HG02981 (cell line): ENCODE measurements around the gene RYR2.
"Not testable (repeated sequence)": the region's sequence is repeated elsewhere in the genome, so short reads cannot be mapped to it uniquely, and the experiment has no call there.

Experiments
- ATAC-seq: cut with Tn5 transposase; IDR thresholded peaks from one replicate; pipeline ENCODE4 v1.9.1; 2021; ENCODE audit warnings: mild to moderate bottlenecking, moderate library complexity; ENCODE audit not compliant: unreplicated experiment

RYR2 gene

DNA sequence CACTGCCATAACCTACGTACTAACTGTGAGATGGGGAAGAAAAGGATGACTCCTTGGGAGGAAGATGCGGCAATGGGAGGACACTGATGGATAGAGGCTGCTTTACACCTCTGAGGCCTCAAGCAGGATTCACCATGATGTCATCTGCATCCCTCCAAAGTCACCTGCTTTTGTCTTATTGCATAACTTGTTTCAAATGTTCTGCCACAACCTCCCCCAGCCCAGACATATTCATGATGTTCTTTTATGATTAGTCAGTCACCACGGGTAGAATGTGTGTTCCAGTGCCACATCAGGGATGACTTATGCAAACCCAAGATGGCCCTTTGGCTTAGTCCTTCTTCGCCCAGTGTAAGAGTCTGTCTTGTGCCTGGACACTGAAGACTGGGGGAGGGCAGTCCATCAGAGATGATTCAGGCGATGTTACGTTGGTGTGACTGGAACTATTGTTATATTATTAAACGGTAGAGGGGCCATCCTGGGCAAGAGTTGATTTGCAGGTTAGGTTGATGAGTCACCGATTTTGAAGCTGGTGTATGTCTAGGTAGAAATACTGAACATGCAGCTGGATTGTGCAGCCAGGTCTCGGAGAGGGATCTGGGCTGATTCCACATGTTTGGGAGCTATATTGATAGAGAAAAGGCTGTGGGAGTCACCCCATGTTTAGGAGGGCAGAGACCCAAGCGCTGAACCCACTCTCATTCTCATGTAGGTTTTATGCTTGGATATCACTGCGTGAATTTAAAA lies 32.6 kb downstream of the RYR2 start:
- no peak for ATAC-seq

- no peak for ATAC-seq
These were observed 42.5 kb downstream of the RYR2 start for GRCh38 chr1:237084341-237085077.

GRCh38 chr1:237091691-237092090 lies 49.7 kb downstream of the RYR2 start:
- no peak for ATAC-seq

DNA sequence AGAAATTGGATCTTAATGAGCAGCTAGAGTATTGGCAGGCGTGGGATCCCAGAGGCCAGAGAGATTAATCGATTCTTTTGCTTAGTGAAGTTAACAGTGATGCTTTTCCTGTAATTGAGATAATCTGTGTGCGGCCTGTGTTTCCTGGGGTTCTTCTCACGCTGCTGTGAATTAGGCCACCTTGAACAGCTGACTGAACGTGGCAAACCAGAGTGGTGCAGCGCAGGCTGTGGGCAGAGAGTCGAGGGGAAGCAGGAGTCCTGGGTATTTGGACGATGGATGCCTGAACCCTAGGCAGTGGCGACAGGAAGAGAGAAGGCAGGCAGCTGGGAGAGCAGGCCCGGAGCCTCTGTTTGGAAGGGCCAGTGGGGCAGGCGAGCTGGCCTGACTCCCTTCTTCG lies 51.7 kb downstream of the RYR2 start:
- ATAC-seq: no peak

DNA sequence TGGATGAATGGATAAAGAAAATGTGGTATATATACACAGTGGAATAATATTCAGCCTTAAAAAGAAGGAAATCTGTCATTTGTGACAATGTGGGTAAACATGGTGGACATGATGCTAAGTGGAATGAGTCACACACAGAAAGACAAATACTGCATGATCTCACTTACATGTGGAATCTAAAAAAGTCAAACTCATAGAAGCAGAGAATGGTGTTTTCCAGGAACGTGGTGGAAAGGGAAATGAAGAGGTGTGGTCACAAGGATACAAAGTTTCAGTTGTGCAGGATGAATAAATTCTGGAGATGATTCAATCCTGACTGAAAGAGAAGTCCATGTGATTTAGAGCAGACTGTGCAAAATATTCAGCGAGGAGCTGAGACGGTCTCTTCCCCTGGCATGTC lies 56.6 kb downstream of the RYR2 start:
- no peak for ATAC-seq

DNA sequence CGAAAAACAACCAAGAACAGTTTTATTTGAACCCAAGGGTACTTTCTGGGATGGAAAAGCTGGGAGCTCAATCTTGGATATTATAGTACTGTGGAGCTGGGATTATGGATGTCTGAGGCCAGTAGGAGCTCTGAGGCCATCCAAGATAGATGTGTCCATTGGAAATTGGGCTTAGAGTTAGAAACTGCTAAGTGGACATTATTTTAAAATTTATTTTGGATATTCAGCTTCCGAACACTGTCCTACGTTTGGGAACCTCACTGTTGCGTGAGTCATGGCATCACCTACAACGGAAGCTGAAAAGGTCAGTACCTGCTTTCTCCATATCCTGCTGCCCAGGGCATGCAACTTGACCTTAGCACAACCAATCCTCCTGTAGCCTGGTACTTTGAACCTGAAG lies 61.0 kb downstream of the RYR2 start:
- ATAC-seq: no peak

- no peak for ATAC-seq
These were observed 62.1 kb downstream of the RYR2 start for GRCh38 chr1:237104096-237104495.

DNA sequence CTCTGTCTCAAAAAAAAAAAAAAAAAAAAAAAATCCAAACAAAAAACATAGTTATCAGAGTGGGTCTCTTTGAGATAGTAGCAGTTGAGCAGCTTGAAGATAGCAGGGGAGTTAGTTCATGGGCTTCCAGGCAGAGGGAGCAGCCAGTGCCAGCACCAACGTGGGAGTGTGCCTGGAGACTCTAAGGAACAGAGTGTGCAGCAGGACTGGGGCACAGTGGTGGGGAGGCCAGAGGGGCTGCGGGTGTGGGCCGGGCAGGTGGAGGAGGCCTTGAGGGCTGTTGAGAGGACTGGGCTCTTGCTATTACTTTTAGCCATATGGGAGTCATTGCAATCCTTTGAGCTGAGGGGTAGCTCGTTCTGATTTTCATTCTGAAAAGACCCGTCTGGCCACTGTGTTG lies 63.8 kb downstream of the RYR2 start:
- ATAC-seq: no peak

- ATAC-seq: no peak
These were observed 66.5 kb downstream of the RYR2 start for GRCh38 chr1:237108297-237109040.

GRCh38 chr1:237111807-237112206 lies 69.8 kb downstream of the RYR2 start:
- ATAC-seq: no peak

GRCh38 chr1:237112663-237113062 lies 70.7 kb downstream of the RYR2 start:
- ATAC-seq: no peak

- ATAC-seq: no peak
These were observed 73.1 kb downstream of the RYR2 start for GRCh38 chr1:237115035-237115434.

DNA sequence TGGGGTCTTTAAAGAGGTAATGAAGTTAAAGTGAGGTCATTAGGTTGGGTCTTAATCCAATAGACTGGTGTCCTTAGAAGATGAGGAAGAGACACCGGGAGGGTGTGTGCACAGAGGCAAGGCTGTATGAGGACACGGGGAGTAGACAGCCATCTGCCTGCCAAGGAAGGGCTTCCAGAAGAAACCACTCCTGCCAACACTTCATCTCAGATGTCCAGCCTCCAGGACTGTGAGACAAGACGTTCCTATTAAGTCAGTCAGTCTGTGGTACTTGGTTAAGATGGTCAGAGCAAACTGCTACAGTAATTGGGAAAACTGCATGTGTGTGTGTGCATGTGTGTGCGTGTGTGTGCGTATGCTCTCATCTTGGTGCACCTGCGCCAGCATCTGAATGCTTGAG lies 77.1 kb downstream of the RYR2 start:
- no peak for ATAC-seq

DNA sequence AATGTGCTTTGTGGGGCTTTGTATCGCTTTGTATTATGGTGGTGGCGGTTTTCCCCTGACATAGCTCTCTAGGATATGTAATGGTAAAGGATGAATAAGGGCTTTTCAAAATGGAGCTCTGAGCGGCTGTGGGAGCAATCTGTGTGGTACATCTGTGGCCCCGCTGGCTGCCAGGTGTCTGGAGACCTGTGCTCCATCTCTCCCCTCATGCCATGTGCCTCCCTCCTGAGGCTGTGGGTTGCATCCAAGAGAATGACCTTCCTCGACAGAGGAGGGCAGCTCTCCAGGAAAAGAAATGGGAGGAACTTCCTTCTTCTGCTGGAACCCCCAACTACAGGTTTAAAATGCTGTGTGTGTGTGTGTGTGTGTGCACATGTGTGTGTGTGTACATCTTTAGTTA lies 78.7 kb downstream of the RYR2 start:
- ATAC-seq: no peak

DNA sequence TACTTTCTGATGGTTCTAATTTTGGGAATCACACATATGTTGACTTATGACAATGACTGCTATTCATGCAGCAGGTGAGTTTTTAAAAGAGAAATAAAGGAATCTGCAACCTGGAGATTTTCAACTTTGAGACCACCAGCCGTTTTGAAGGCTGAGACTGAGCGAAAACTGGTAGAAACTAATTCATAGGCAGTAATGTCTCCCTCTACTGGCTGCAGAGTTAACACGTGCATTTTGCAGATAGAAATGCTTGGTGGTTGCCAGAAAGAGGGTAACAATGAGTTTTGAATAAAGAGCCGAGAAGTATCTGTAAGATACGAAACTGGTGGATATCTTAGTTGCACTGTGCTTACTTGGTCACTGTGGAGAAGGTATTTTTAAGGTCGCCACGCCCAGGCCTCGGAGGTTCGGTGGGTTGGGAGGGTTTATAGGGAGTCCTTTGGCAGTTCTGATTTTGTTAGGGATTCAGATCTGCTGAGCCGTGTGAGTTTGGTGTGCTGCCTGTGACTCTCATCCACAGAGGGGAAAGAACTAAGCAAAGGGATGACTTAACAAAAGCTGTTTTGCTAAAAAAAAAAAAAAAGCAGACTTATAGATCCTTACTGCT lies 83.0 kb downstream of the RYR2 start:
- ATAC-seq: no peak

DNA sequence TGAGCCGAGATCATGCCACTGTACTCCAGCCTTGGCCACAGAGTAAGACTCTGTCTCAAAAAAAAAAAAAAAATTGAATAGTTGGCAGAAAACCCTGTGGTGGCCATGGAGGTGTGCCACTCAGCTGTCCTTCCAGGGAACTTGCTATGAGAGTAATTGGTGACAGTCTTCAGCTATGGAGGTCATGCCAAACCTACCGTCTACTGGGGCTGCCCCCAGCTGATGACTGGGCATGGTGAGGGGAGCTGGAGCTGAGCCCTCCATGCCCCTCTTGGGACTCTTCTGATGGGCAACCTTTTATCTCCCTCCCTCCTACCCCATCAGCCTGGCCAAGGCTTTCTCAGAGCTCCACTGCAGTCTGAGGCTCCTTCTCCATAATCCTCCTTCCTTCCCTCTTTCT lies 84.2 kb downstream of the RYR2 start:
- ATAC-seq: no peak

- ATAC-seq: not testable (repeated sequence)
These were observed 85.3 kb downstream of the RYR2 start for GRCh38 chr1:237127301-237127700.

GRCh38 chr1:237133921-237134320 lies 91.9 kb downstream of the RYR2 start:
- ATAC-seq: no peak

DNA sequence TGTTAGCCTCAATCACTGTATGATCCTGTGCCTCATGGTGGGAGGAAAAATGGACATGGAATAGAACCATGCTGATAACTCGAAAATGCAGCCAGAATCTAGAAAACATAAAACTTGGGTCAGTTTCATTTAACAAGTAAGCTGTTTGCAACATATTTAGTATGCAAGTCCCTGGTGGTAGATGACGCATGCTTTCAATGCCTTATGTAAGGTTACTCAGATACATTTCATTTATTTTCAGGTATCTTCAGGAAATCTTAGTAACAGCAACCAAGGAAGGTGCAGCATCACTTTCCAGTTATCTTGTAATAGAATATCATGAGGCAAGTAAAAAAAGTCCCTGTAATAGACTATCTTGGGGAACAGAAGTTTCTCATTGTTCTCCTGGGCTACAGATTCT lies 92.9 kb downstream of the RYR2 start:
- no peak for ATAC-seq

DNA sequence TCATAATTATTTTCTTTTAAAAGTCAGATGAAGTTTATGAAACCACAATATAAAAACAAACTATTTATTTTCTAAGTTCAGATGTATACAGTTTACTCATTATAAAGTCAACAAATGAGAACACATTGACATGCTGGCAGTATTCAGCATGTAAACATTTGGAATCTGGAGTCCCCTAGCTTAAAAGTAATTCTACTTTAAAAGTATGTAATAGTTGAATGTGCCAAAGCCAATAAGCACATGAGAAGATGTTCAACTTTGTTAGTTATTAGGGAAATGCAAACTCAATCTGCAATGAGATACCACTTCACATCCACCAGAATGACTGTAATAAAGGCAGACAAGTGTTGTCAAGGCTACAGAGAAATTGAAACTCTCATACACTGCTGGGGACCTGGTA lies 96.6 kb downstream of the RYR2 start:
- ATAC-seq: no peak

DNA sequence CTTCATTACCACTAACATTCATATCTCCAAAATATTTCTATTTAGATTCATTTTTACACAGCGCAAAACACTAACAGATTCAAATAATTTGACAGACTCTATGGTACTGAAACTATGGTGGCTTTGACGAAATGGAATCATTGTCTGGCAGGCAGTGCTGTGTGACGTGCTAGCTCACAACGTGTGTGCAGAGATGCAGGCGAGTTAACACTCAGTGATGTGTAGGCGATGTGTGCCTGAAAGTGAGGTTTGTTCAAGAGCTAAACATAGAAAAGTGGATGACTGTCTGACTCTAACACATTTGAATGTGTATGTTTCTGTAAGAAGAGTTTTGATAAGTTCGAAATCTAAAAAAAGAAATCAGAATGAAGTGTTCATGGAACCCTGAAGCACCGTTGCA lies 97.7 kb downstream of the RYR2 start:
- ATAC-seq: no peak
